Thyroid gland (tissue), 4 donors: Measurements from ENCODE around the gene VWA5B1.

Source experiments
- CTCF ChIP-seq, 6 experiments: fragments of 200-600 bp in 3 of 6; fragments of 450-650 bp in 3 of 6; sonication (generic) in 3 of 6; IDR thresholded peaks; one replicate each; pipeline ENCODE4 v1.5.1; 2016 to 2019; ENCODE audit warnings: antibody characterized with exemption in 6 of 6, mild to moderate bottlenecking in 2 of 6, inconsistent platforms in 1 of 6, moderate library complexity in 1 of 6
- POLR2A ChIP-seq, 2 donors: fragments of 450-650 bp; IDR thresholded peaks; one replicate each; pipeline ENCODE4 v1.6.1; 2017; ENCODE audit warnings: antibody characterized with exemption in 2 of 2, mild to moderate bottlenecking in 2 of 2, moderate library complexity in 1 of 2

- TF ChIP-seq CTCF (IDR thresholded peaks at IDR 0.05): no peak
- TF ChIP-seq POLR2A (IDR thresholded peaks at IDR 0.05): no peak
Measured at GRCh38 chr1:20290624-20291597, at the start of gene VWA5B1.
